ENCODE data around the gene CFAP58.
A peak's percentile ranks its signal among the peaks of the same experiment; 100 is the strongest.

Gene CFAP58

GRCh38 chr10:104317269-104317710, 36.3 kb upstream of the CFAP58 start:
- H3K4me3 ChIP-seq (replicated peaks in 1 of 2; ENCODE audit: low read depth in 2 of 2, low read length in 2 of 2) = no peak overlapping the region
- peak; percentile 82 to 84 for DNase-seq (ENCODE audit: low read depth in 2 of 2)
- no peak for TF ChIP-seq CTCF (IDR thresholded peaks at IDR 0.05; ENCODE audit: low read depth, low read length)

GRCh38 chr10:104317726-104318299, 35.8 kb upstream of the CFAP58 start:
- DNase-seq (ENCODE audit: low read depth in 2 of 2) = peak in 1 of 2 donors; percentile 61
- H3K4me3 ChIP-seq (replicated peaks in 1 of 2; ENCODE audit: low read depth in 2 of 2, low read length in 2 of 2) = no peak overlapping the region
- no peak for TF ChIP-seq CTCF (IDR thresholded peaks at IDR 0.05; ENCODE audit: low read depth, low read length)

DNA sequence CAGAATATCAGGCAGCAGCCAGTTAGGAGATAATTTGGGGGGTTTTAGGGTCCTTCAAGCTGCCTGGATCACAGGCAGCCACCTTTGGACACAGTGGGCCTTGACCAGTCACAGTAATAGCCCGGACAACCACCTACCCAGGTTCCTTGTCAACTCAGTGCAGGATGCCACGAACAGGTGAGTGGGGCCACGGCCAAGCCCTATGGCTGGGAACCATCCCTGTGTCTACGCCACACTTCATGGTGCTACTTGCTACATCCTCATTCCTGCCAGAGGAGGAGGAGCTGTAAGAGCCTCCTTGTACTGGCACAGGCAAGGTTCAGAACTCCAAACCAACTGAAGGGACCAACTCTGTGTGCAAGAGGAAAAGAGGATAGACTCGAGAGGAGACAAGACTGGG, 35.3 kb upstream of the CFAP58 start:
- DNase-seq (ENCODE audit: low read depth in 2 of 2) = no peak
- H3K4me3 ChIP-seq (replicated peaks in 1 of 2; ENCODE audit: low read depth in 2 of 2, low read length in 2 of 2) = no peak overlapping the region

DNA sequence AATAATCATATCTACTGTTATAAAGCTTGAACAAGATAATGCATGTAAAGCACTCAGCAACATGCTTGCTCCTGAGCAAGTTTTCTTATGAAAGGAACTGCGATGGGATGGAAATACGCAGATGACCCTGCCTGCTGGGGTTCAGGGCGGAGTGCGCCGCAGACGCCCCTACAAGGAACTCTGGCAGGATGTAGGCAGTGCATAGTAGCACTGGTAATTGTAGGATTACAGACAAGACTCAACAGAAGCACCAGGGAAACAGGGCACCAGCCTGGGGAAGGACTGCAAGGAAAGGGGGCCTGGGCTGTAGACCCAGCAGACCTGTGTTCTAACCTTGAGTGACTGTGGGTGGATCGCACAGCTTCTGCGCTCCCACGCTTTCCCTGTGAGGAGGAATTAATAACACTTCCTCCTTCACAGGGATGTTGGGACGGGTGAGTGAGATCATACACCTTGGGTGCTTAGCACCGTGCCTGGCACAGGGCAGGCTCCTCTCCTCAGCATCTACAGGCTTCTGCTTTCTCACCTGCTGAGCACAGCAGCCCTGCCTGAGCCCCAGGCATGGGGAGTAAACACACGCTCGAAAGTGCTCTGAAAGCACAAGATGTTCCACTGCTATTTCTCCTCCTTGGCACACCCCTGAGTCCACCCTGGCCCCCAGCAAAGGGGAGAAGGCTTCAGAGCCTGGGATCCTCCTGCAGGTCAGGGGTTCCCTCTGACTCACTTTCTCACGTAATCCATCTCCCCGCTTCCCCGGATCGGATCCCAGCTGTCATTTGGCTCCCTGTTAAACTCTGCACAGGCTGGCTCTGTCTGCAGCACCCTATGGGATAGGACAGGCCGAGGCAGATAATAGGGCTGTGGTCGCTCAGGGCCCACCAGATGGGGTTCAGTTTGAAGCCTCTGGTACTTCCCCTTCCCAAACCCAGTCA, 34.6 kb upstream of the CFAP58 start:
- peak; percentile 61 to 67 for DNase-seq (ENCODE audit: low read depth in 2 of 2)
- no peak for TF ChIP-seq CTCF (IDR thresholded peaks at IDR 0.05; ENCODE audit: low read depth, low read length)
- no peak overlapping the region for H3K4me3 ChIP-seq (replicated peaks in 1 of 2; ENCODE audit: low read depth in 2 of 2, low read length in 2 of 2)

More for the DNA sequence above, 35.3 kb upstream of the CFAP58 start:
- no peak for TF ChIP-seq CTCF (IDR thresholded peaks at IDR 0.05; ENCODE audit: low read depth, low read length)

GRCh38 chr10:104321226-104321625, 32.4 kb upstream of the CFAP58 start:
- no peak for TF ChIP-seq CTCF (IDR thresholded peaks at IDR 0.05; ENCODE audit: low read depth, low read length)
- no peak for DNase-seq (ENCODE audit: low read depth in 2 of 2)
- no peak overlapping the region for H3K4me3 ChIP-seq (replicated peaks in 1 of 2; ENCODE audit: low read depth in 2 of 2, low read length in 2 of 2)

- DNase-seq (ENCODE audit: low read depth in 2 of 2) = peak in 1 of 2 donors; percentile 26
- H3K4me3 ChIP-seq (replicated peaks in 1 of 2; ENCODE audit: low read depth in 2 of 2, low read length in 2 of 2) = no peak overlapping the region
- no peak for TF ChIP-seq CTCF (IDR thresholded peaks at IDR 0.05; ENCODE audit: low read depth, low read length)
These were observed 31.8 kb upstream of the CFAP58 start for GRCh38 chr10:104321725-104322415.

All from cardiac fibroblast (primary cell).